Activated B cell treated with CpG ODN at 0.5 μM for 24 hours (primary cell): Measurements from ENCODE around the gene SLC16A7. TPM values are rescaled to one million over a fixed set of nuclear protein-coding genes. Genes with fewer than 3 reads are reported as not detected.

Experiments
- ATAC-seq: fragments of 200-7000 bp; cut with Tn5 transposase; one replicate; pipeline ENCODE4 v1.10.0; 2021; ENCODE audit warnings: low read depth, mild to moderate bottlenecking, moderate library complexity
- CTCF ChIA-PET: fragments of 350-600 bp; sonication (Branson Sonifier 250); formaldehyde crosslinking; loops from one replicate; lab custom pipeline; 2021; ENCODE audit warnings: antibody characterized with exemption; lab: Charles Lee
- POLR2A ChIA-PET: fragments of 350-600 bp; sonication (Branson Sonifier 250); formaldehyde crosslinking; loops from one replicate; lab custom pipeline; 2021; ENCODE audit warnings: antibody characterized with exemption; lab: Charles Lee
- DNase-seq: peaks from one replicate; pipeline ENCODE4 v3.0.0; 2022
- H3K27ac Mint-ChIP-seq: one replicate; pipeline ENCODE4 v1.8.0; 2020; ENCODE audit warnings: mixed read lengths
- H3K27me3 Mint-ChIP-seq: one replicate; pipeline ENCODE4 v1.8.0; 2021; ENCODE audit warnings: mixed read lengths
- H3K36me3 Mint-ChIP-seq: one replicate; pipeline ENCODE4 v1.8.0; 2021; ENCODE audit warnings: low read depth, mixed read lengths
- H3K4me1 Mint-ChIP-seq: one replicate; pipeline ENCODE4 v1.8.0; 2021; ENCODE audit warnings: mixed read lengths
- H3K4me3 Mint-ChIP-seq: one replicate; pipeline ENCODE4 v1.8.0; 2020; ENCODE audit warnings: mild to moderate bottlenecking, mixed read lengths
- H3K9me3 Mint-ChIP-seq: one replicate; pipeline ENCODE4 v1.8.0; 2020; ENCODE audit warnings: mixed read lengths
- CTCF ChIP-seq: fragments of 200-600 bp; IDR thresholded peaks from one replicate; pipeline ENCODE4 v1.8.0; 2022; ENCODE audit warnings: antibody characterized with exemption, mild to moderate bottlenecking
- intact Hi-C: fragments of 100-400 bp; cut with micrococcal nuclease; formaldehyde crosslinking; loops from one replicate; pipeline ENCODE4 v1.15.1; 2024
- total RNA-seq: library from RNA; stranded (reverse); gene quantifications from 2 replicates; pipeline ENCODE4 v1.2.3, GENCODE V29; 2022

SLC16A7 gene
- total RNA-seq, 1 donor from 2014 or later: 22.4 TPM

- no peak overlapping the region for H3K27ac Mint-ChIP-seq
- ChIA-PET CTCF (no interaction called here), POLR2A (no interaction called here)
- H3K4me1 Mint-ChIP-seq: peaks cover 14% of the 10 kb centered on the region
- ATAC-seq: no peak
- H3K4me3 Mint-ChIP-seq: no peak overlapping the region
- intact Hi-C loops: no loop called here
- H3K36me3 Mint-ChIP-seq: peaks cover 26% of the 10 kb centered on the region
- H3K9me3 Mint-ChIP-seq: peaks cover 6% of the 10 kb centered on the region
- DNase-seq: no peak
- H3K27me3 Mint-ChIP-seq: no peaks in the 10 kb centered on the region
- no peak for TF ChIP-seq CTCF
Observed at GRCh38 chr12:59652130-59652529, 56.3 kb downstream of the SLC16A7 start.

GRCh38 chr12:59654061-59654460, 58.2 kb downstream of the SLC16A7 start:
- ChIA-PET CTCF (no interaction called here), POLR2A (no interaction called here)
- intact Hi-C loops: no loop called here
- peaks cover 10% of the 10 kb centered on the region for H3K4me1 Mint-ChIP-seq
- peaks cover 19% of the 10 kb centered on the region for H3K36me3 Mint-ChIP-seq
- DNase-seq (no peak), ATAC-seq (no peak)
- no peak overlapping the region for H3K4me3 Mint-ChIP-seq
- H3K9me3 Mint-ChIP-seq: no peaks in the 10 kb centered on the region
- TF ChIP-seq CTCF: no peak
- no peak overlapping the region for H3K27ac Mint-ChIP-seq
- no peaks in the 10 kb centered on the region for H3K27me3 Mint-ChIP-seq

- H3K9me3 Mint-ChIP-seq: no peaks in the 10 kb centered on the region
- H3K4me1 Mint-ChIP-seq: peaks cover 6% of the 10 kb centered on the region
- intact Hi-C loops: no loop called here
- CTCF ChIA-PET: no interaction called here
- no peak for DNase-seq
- H3K4me3 Mint-ChIP-seq: no peak overlapping the region
- no peak for ATAC-seq
- H3K27me3 Mint-ChIP-seq: no peaks in the 10 kb centered on the region
- no peak for TF ChIP-seq CTCF
- H3K27ac Mint-ChIP-seq: no peak overlapping the region
- POLR2A ChIA-PET: no interaction called here
- peaks cover 23% of the 10 kb centered on the region for H3K36me3 Mint-ChIP-seq
Observed at GRCh38 chr12:59657266-59657665, 61.4 kb downstream of the SLC16A7 start.

GRCh38 chr12:59657711-59658110, 61.9 kb downstream of the SLC16A7 start:
- Mint-ChIP-seq H3K4me3 (no peak overlapping the region), H3K36me3 (peaks cover 26% of the 10 kb centered on the region), H3K9me3 (no peaks in the 10 kb centered on the region), H3K27me3 (no peaks in the 10 kb centered on the region), H3K4me1 (peaks cover 6% of the 10 kb centered on the region), H3K27ac (no peak overlapping the region)
- ChIA-PET CTCF (no interaction called here), POLR2A (no interaction called here)
- intact Hi-C loops: no loop called here
- DNase-seq (no peak), ATAC-seq (no peak)
- no peak for TF ChIP-seq CTCF

GRCh38 chr12:59660148-59660547, 64.3 kb downstream of the SLC16A7 start:
- DNase-seq: no peak
- Mint-ChIP-seq H3K36me3 (peaks cover 24% of the 10 kb centered on the region), H3K27ac (no peak overlapping the region), H3K9me3 (no peaks in the 10 kb centered on the region), H3K4me1 (peaks cover 6% of the 10 kb centered on the region), H3K27me3 (no peaks in the 10 kb centered on the region), H3K4me3 (no peak overlapping the region)
- no peak for ATAC-seq
- intact Hi-C loops: no loop called here
- POLR2A ChIA-PET: no interaction called here
- CTCF ChIA-PET: no interaction called here
- no peak for TF ChIP-seq CTCF
